OCI-LY1 (cell line): ENCODE results near the gene GLP2R.

ENCODE experiments used
- CTCF ChIP-seq: fragments of 200-600 bp; sonication (generic), shearing (Covaris generic); IDR thresholded peaks from 2 replicates; pipeline ENCODE4 v1.5.1; 2017; ENCODE audit warnings: mild to moderate bottlenecking, antibody characterized with exemption, low read length, moderate library complexity, mixed read lengths
- EZH2 ChIP-seq: fragments of 200-600 bp; sonication (generic), shearing (Covaris generic); IDR thresholded peaks from 2 replicates; pipeline ENCODE4 v1.8.0; 2017; ENCODE audit warnings: borderline replicate concordance, mixed run types, mild to moderate bottlenecking, antibody characterized with exemption, low read length, moderate library complexity, mixed read lengths

GRCh38 chr17:9937241-9937761 is 111.6 kb downstream of the GLP2R start:
- TF ChIP-seq CTCF: no peak
- no peak for TF ChIP-seq EZH2
